Fibroblast of the aortic adventitia (primary cell): ENCODE measurements around the gene DECR2. TPM values are rescaled to one million over a fixed set of nuclear protein-coding genes. Genes with fewer than 3 reads are reported as not detected.

Experiments
- DNase-seq: peaks from one replicate; pipeline ENCODE4 v3.0.0-alpha.2; 2010; ENCODE audit warnings: low read depth
- H3K4me3 ChIP-seq: 2 replicates; pipeline ENCODE4 v1.5.1; 2011; ENCODE audit warnings: low read depth, mild to moderate bottlenecking, control low read depth, low read length, moderate library complexity
- CTCF ChIP-seq: IDR thresholded peaks from 2 replicates; pipeline ENCODE4 v1.5.1; 2011; ENCODE audit warnings: mild to moderate bottlenecking, low read length, control low read depth, inconsistent platforms; ENCODE audit not compliant: insufficient read depth
- total RNA-seq: library from RNA; depleted of rRNA; stranded (reverse); fragments of >200 nt; gene quantifications from 2 replicates; pipeline ENCODE4 v1.2.3, GENCODE V29; 2012; ENCODE audit warnings: low replicate concordance

DECR2 gene
- total RNA-seq, 1 donor = 8.1 TPM

GRCh38 chr16:430904-431303 lies 29.2 kb downstream of the DECR2 start:
- DNase-seq = no peak
- no peak overlapping the region for H3K4me3 ChIP-seq
- TF ChIP-seq CTCF = no peak

- no peak overlapping the region for H3K4me3 ChIP-seq
- no peak for DNase-seq
Measured at GRCh38 chr16:440627-441026, 38.9 kb downstream of the DECR2 start.

DNA sequence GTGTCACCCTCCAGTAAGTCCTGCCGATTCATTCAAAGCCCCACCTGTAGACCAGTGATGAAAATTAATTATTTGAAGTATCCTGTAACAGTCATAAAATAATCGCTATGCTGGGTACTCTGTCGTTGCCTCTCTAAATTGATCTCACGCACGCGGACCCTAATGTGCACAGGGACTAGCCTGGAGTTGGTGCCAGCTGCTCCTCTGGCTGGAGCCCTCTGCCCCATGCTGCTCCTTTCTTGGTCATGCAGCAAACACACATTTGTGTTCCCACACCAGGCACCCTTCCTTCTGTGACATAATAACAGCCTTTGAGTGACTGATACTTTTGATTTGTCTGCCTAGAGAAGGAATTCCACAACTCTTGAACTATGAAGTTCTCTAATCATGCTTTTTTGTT lies 39.8 kb downstream of the DECR2 start:
- TF ChIP-seq CTCF = no peak

More at GRCh38 chr16:440627-441026, 38.9 kb downstream of the DECR2 start:
- TF ChIP-seq CTCF = no peak

GRCh38 chr16:442976-443375 lies 41.3 kb downstream of the DECR2 start:
- peak; percentile 77 for DNase-seq
- TF ChIP-seq CTCF = no peak

More for the DNA sequence above, 39.8 kb downstream of the DECR2 start:
- DNase-seq = no peak
- no peak overlapping the region for H3K4me3 ChIP-seq

DNA sequence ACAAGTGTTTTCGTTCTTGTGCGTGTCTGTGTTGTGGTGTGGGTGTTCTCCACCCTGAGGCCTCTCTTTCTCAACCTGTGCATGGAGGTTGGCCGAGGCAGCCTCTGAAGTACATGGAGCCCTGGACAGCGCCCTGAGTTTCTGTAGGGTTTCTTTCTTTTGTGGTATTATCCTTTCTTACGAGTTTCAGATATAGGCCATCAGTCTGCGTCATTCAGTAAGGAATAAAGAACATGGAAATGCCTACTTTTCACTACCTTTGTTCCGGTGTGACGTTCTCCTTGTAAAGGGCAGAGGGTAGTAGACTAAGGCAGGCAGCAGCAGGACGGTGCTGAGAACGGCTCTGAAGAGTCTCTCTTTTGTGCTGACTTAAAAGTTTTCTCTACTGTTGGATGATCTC lies 42.3 kb downstream of the DECR2 start:
- no peak for DNase-seq
- TF ChIP-seq CTCF = no peak
- no peak overlapping the region for H3K4me3 ChIP-seq

More at GRCh38 chr16:442976-443375, 41.3 kb downstream of the DECR2 start:
- H3K4me3 ChIP-seq = no peak overlapping the region

- H3K4me3 ChIP-seq = no peak overlapping the region
- TF ChIP-seq CTCF = no peak
- no peak for DNase-seq
Measured at GRCh38 chr16:445566-445965, 43.9 kb downstream of the DECR2 start.

- no peak overlapping the region for H3K4me3 ChIP-seq
- TF ChIP-seq CTCF = no peak
- DNase-seq = no peak
Measured at GRCh38 chr16:450385-450784, 48.7 kb downstream of the DECR2 start.
